Panc1 (cell line): Measurements from ENCODE around the gene CD6. TPM values are rescaled to one million over a fixed set of nuclear protein-coding genes. Genes with fewer than 3 reads are reported as not detected.

Experiments used
- ATAC-seq: fragments of 200-7000 bp; cut with Tn5 transposase; 2 replicates; pipeline ENCODE4 v1.9.1; 2020; ENCODE audit warnings: mild to moderate bottlenecking, moderate library complexity
- BruUV-seq: library from RNA; stranded (reverse); fragments of 400-500 nt; replicated peaks from 2 replicates; lab custom pipeline; 2021; lab: Mats Ljungman, UMichigan
- CTCF ChIA-PET: fragments of 300-600 bp; sonication (Branson Sonifier 250); formaldehyde crosslinking; loops from one replicate; lab custom pipeline; 2022; ENCODE audit warnings: antibody characterized with exemption; lab: Charles Lee
- POLR2A ChIA-PET: fragments of 300-600 bp; sonication (Branson Sonifier 250); formaldehyde crosslinking; loops from one replicate; lab custom pipeline; 2022; ENCODE audit warnings: antibody characterized with exemption; lab: Charles Lee
- DNase-seq: peaks from one replicate; pipeline ENCODE4 v3.0.0-alpha.2; 2010; ENCODE audit warnings: low read depth, low spot score
- H3K27ac ChIP-seq: 2 replicates; pipeline ENCODE4 v1.5.1; 2011; ENCODE audit warnings: mild to moderate bottlenecking, low read length, inconsistent platforms
- H3K27me3 ChIP-seq: fragments of 200-500 bp; sonication (Bioruptor generic); 2 replicates; pipeline ENCODE4 v1.6.0; 2014; ENCODE audit warnings: low read length, inconsistent platforms; ENCODE audit not compliant: control insufficient read depth, insufficient read depth
- H3K36me3 ChIP-seq: fragments of 200-500 bp; sonication (Bioruptor generic); 2 replicates; pipeline ENCODE4 v1.5.1; 2014; ENCODE audit warnings: inconsistent platforms, mild to moderate bottlenecking, low read length, moderate library complexity; ENCODE audit not compliant: control insufficient read depth, insufficient read depth
- H3K4me1 ChIP-seq: 2 replicates; pipeline ENCODE4 v1.5.1; 2011; ENCODE audit warnings: inconsistent platforms, mild to moderate bottlenecking, low read length, moderate library complexity; ENCODE audit not compliant: control insufficient read depth, insufficient read depth
- H3K4me3 ChIP-seq, 2 experiments: 2 replicates each; pipeline ENCODE4 v1.5.1; 2011 to 2012; ENCODE audit warnings: low read depth in 2 of 2, low read length in 2 of 2, mild to moderate bottlenecking in 2 of 2, inconsistent platforms in 1 of 2, moderate library complexity in 1 of 2
- H3K9me3 ChIP-seq: fragments of 200-500 bp; sonication (Bioruptor generic); 2 replicates; pipeline ENCODE4 v1.5.1; 2014; ENCODE audit warnings: low read depth, mild to moderate bottlenecking, inconsistent platforms, low read length, moderate library complexity; ENCODE audit not compliant: control insufficient read depth, insufficient read depth
- POLR2AphosphoS5 ChIP-seq: IDR thresholded peaks from 2 replicates; pipeline ENCODE4 v1.6.1; 2012; ENCODE audit warnings: mild to moderate bottlenecking, low read depth, low read length, moderate library complexity
- SIN3A ChIP-seq: IDR thresholded peaks from 2 replicates; pipeline ENCODE4 v1.6.1; 2012; ENCODE audit warnings: low read depth, mild to moderate bottlenecking, low read length, moderate library complexity, borderline replicate concordance; ENCODE audit not compliant: insufficient read depth
- TCF7L2 ChIP-seq: IDR thresholded peaks from 2 replicates; pipeline ENCODE4 v1.6.1; 2011; ENCODE audit warnings: mild to moderate bottlenecking, low read depth, low read length, inconsistent platforms
- in situ Hi-C: cut with HindIII; loops from 2 replicates; pipeline ENCODE4 v1.10.0; 2016; ENCODE audit warnings: low sequenced_read_pairs, low pct_unique_long_range_greater_than_20kb
- intact Hi-C: fragments of 100-400 bp; cut with micrococcal nuclease; formaldehyde crosslinking; loops from one replicate; pipeline ENCODE4 v1.10.0; 2022; ENCODE audit not compliant: unreplicated experiment
- total RNA-seq: library from RNA; stranded (reverse); gene quantifications from one replicate; pipeline ENCODE4 v1.2.1, GENCODE V29; 2021; ENCODE audit not compliant: unreplicated experiment
- TF ChIP-seq, protein P1 (sequence below): fragments of 450-650 bp; IDR thresholded peaks from 2 replicates; pipeline ENCODE4 v1.5.1; 2017; ENCODE audit warnings: mild to moderate bottlenecking
- TF ChIP-seq, protein P2 (sequence below), 2 experiments: IDR thresholded peaks; 2 replicates each; pipeline ENCODE4 v1.6.1; 2011 to 2012; ENCODE audit warnings: low read depth in 2 of 2, control low read depth in 1 of 2, low read length in 1 of 2, mild to moderate bottlenecking in 1 of 2, moderate library complexity in 1 of 2; ENCODE audit not compliant: insufficient read depth in 1 of 2

CD6 gene
- total RNA-seq, 1 experiment from 2014 or later: 1.1 TPM

GRCh38 chr11:61066645-61067044, 95.2 kb downstream of the CD6 start:
- H3K4me3 ChIP-seq: no peak overlapping the region
- intact Hi-C loops: no loop called here
- TF ChIP-seq, protein P1, sequence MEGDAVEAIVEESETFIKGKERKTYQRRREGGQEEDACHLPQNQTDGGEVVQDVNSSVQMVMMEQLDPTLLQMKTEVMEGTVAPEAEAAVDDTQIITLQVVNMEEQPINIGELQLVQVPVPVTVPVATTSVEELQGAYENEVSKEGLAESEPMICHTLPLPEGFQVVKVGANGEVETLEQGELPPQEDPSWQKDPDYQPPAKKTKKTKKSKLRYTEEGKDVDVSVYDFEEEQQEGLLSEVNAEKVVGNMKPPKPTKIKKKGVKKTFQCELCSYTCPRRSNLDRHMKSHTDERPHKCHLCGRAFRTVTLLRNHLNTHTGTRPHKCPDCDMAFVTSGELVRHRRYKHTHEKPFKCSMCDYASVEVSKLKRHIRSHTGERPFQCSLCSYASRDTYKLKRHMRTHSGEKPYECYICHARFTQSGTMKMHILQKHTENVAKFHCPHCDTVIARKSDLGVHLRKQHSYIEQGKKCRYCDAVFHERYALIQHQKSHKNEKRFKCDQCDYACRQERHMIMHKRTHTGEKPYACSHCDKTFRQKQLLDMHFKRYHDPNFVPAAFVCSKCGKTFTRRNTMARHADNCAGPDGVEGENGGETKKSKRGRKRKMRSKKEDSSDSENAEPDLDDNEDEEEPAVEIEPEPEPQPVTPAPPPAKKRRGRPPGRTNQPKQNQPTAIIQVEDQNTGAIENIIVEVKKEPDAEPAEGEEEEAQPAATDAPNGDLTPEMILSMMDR: no peak
- TF ChIP-seq, protein P2, sequence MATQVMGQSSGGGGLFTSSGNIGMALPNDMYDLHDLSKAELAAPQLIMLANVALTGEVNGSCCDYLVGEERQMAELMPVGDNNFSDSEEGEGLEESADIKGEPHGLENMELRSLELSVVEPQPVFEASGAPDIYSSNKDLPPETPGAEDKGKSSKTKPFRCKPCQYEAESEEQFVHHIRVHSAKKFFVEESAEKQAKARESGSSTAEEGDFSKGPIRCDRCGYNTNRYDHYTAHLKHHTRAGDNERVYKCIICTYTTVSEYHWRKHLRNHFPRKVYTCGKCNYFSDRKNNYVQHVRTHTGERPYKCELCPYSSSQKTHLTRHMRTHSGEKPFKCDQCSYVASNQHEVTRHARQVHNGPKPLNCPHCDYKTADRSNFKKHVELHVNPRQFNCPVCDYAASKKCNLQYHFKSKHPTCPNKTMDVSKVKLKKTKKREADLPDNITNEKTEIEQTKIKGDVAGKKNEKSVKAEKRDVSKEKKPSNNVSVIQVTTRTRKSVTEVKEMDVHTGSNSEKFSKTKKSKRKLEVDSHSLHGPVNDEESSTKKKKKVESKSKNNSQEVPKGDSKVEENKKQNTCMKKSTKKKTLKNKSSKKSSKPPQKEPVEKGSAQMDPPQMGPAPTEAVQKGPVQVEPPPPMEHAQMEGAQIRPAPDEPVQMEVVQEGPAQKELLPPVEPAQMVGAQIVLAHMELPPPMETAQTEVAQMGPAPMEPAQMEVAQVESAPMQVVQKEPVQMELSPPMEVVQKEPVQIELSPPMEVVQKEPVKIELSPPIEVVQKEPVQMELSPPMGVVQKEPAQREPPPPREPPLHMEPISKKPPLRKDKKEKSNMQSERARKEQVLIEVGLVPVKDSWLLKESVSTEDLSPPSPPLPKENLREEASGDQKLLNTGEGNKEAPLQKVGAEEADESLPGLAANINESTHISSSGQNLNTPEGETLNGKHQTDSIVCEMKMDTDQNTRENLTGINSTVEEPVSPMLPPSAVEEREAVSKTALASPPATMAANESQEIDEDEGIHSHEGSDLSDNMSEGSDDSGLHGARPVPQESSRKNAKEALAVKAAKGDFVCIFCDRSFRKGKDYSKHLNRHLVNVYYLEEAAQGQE (IDR thresholded peaks at IDR 0.05; ENCODE audit: insufficient read depth in 1 of 2, low read depth in 2 of 2, low read length in 1 of 2): no peak
- no peak for TF ChIP-seq POLR2AphosphoS5
- TF ChIP-seq SIN3A: no peak
- no peak for TF ChIP-seq TCF7L2
- DNase-seq (no peak), ATAC-seq (no peak)
- no peaks in the 10 kb centered on the region for H3K27me3 ChIP-seq
- no peaks in the 10 kb centered on the region for H3K4me1 ChIP-seq
- ChIA-PET CTCF (no interaction called here), POLR2A (no interaction called here)
- in situ Hi-C loops: no loop called here
- no peaks in the 10 kb centered on the region for H3K9me3 ChIP-seq
- H3K36me3 ChIP-seq: no peaks in the 10 kb centered on the region
- H3K27ac ChIP-seq: no peak overlapping the region
- no TSS peak for BruUV-seq

DNA sequence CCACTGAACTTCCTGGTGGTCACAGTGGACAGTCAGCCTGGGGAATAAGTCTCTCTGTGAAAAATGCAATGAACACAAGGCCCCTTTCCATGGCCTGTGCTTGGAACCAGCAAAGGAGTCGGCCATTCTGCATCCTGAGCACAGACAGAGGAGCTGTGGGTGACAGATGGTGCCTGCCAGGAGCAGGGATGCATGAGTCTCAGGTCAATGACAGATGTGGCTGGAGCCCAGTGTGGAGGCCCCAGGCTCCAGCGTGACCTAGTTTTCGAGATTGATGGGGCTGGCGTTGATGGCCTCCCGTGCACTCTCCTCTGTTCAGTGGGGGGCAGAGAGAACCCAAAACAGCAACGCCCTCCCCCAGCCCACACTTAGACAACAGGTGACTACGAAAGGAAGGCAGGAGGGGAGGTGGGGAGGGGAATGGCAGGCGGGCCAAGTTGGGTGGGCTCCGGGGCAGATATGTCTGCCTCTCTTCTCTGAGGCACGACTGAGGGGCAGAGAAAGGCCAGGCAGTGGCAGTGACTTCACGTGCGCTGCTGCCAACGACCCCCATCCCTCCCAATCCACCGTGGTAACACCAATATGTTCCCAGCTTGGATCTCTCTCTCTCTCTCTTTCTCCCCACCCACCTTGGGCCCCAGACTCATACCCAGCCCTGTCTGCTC, 96.4 kb downstream of the CD6 start:
- POLR2A ChIA-PET: no interaction called here
- ATAC-seq: no peak

More for the DNA sequence above, 96.4 kb downstream of the CD6 start:
- intact Hi-C loops (no loop called here), in situ Hi-C loops (no loop called here)
- CTCF ChIA-PET: no interaction called here
- TF ChIP-seq POLR2AphosphoS5 (no peak), TCF7L2 (no peak), SIN3A (no peak)
- TF ChIP-seq, protein P1: no peak
- TF ChIP-seq, protein P2 (IDR thresholded peaks at IDR 0.05; ENCODE audit: insufficient read depth in 1 of 2, low read depth in 2 of 2, low read length in 1 of 2): no peak
- BruUV-seq: no TSS peak
- Histone ChIP-seq H3K4me3 (no peak overlapping the region), H3K4me1 (no peaks in the 10 kb centered on the region), H3K9me3 (no peaks in the 10 kb centered on the region), H3K27me3 (no peaks in the 10 kb centered on the region), H3K27ac (no peak overlapping the region), H3K36me3 (no peaks in the 10 kb centered on the region)
- DNase-seq: no peak
